ENCODE results near the gene TRAPPC2L. TPM values are rescaled to one million over a fixed set of nuclear protein-coding genes. Genes with fewer than 3 reads are reported as not detected.

TRAPPC2L gene, protein sequence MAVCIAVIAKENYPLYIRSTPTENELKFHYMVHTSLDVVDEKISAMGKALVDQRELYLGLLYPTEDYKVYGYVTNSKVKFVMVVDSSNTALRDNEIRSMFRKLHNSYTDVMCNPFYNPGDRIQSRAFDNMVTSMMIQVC
- 10 to 100 TPM; 64.7 to 89.2 (median 78.6) TPM for polyA plus RNA-seq (ENCODE audit: insufficient read length in 3 of 3)
- long read RNA-seq, donor 1, transcript TRAPPC2L-201 (5 exons, 2,215 nt) = major isoform, 16 of 59 reads
- long read RNA-seq, donor 1, partial matches to known transcripts = 0 of 59 reads
- long read RNA-seq, donor 1, other reads (novel, unspliced or antisense) = 39 of 59 reads
- long read RNA-seq, donor 2, transcript TRAPPC2L-201 (5 exons, 2,215 nt) = major isoform, 24 of 63 reads
- long read RNA-seq, donor 2, partial matches to known transcripts = 0 of 63 reads
- long read RNA-seq, donor 2, other reads (novel, unspliced or antisense) = 34 of 63 reads
- long read RNA-seq, donor 3, transcript TRAPPC2L-201 (5 exons, 2,215 nt) = major isoform, 22 of 52 reads
- long read RNA-seq, donor 3, partial matches to known transcripts = 0 of 52 reads
- long read RNA-seq, donor 3, other reads (novel, unspliced or antisense) = 24 of 52 reads
- long read RNA-seq, donor 4, transcript TRAPPC2L-201 (5 exons, 2,215 nt) = major isoform, 22 of 72 reads
- long read RNA-seq, donor 4, partial matches to known transcripts = 0 of 72 reads
- long read RNA-seq, donor 4, other reads (novel, unspliced or antisense) = 40 of 72 reads
- long read RNA-seq, donor 5, transcript TRAPPC2L-201 (5 exons, 2,215 nt) = major isoform, 14 of 32 reads
- long read RNA-seq, donor 5, partial matches to known transcripts = 0 of 32 reads
- long read RNA-seq, donor 5, other reads (novel, unspliced or antisense) = 15 of 32 reads
- long read RNA-seq, donor 6, transcript TRAPPC2L-201 (5 exons, 2,215 nt) = major isoform, 15 of 48 reads
- long read RNA-seq, donor 6, partial matches to known transcripts = 0 of 48 reads
- long read RNA-seq, donor 6, other reads (novel, unspliced or antisense) = 26 of 48 reads
- long read RNA-seq, donor 7, transcript TRAPPC2L-201 (5 exons, 2,215 nt) = major isoform, 32 of 73 reads
- long read RNA-seq, donor 7, partial matches to known transcripts = 0 of 73 reads
- long read RNA-seq, donor 7, other reads (novel, unspliced or antisense) = 32 of 73 reads
- long read RNA-seq, donor 8, partial matches to known transcripts = 0 of 16 reads
- long read RNA-seq, donor 8, other reads (novel, unspliced or antisense) = 12 of 16 reads
- long read RNA-seq, donor 9, transcript TRAPPC2L-201 (5 exons, 2,215 nt) = major isoform, 21 of 64 reads
- long read RNA-seq, donor 9, partial matches to known transcripts = 7 of 64 reads
- long read RNA-seq, donor 9, other reads (novel, unspliced or antisense) = 28 of 64 reads
- long read RNA-seq, donor 10, transcript TRAPPC2L-201 (5 exons, 2,215 nt) = major isoform, 13 of 48 reads
- long read RNA-seq, donor 10, partial matches to known transcripts = 0 of 48 reads
- long read RNA-seq, donor 10, other reads (novel, unspliced or antisense) = 29 of 48 reads
- long read RNA-seq, donor 11, transcript TRAPPC2L-201 (5 exons, 2,215 nt) = major isoform, 13 of 45 reads
- long read RNA-seq, donor 11, partial matches to known transcripts = 0 of 45 reads
- long read RNA-seq, donor 11, other reads (novel, unspliced or antisense) = 29 of 45 reads
- long read RNA-seq, donor 12, transcript TRAPPC2L-201 (5 exons, 2,215 nt) = major isoform, 29 of 87 reads
- long read RNA-seq, donor 12, partial matches to known transcripts = 6 of 87 reads
- long read RNA-seq, donor 12, other reads (novel, unspliced or antisense) = 43 of 87 reads
- long read RNA-seq, donor 13, transcript TRAPPC2L-201 (5 exons, 2,215 nt) = major isoform, 7 of 31 reads
- long read RNA-seq, donor 13, partial matches to known transcripts = 0 of 31 reads
- long read RNA-seq, donor 13, other reads (novel, unspliced or antisense) = 19 of 31 reads
- long read RNA-seq, donor 14 = 0 reads
- long read RNA-seq, donor 15 = 0 reads
- long read RNA-seq, donor 16, transcript TRAPPC2L-201 (5 exons, 2,215 nt) = major isoform, 21 of 60 reads
- long read RNA-seq, donor 16, partial matches to known transcripts = 0 of 60 reads
- long read RNA-seq, donor 16, other reads (novel, unspliced or antisense) = 31 of 60 reads

DNA sequence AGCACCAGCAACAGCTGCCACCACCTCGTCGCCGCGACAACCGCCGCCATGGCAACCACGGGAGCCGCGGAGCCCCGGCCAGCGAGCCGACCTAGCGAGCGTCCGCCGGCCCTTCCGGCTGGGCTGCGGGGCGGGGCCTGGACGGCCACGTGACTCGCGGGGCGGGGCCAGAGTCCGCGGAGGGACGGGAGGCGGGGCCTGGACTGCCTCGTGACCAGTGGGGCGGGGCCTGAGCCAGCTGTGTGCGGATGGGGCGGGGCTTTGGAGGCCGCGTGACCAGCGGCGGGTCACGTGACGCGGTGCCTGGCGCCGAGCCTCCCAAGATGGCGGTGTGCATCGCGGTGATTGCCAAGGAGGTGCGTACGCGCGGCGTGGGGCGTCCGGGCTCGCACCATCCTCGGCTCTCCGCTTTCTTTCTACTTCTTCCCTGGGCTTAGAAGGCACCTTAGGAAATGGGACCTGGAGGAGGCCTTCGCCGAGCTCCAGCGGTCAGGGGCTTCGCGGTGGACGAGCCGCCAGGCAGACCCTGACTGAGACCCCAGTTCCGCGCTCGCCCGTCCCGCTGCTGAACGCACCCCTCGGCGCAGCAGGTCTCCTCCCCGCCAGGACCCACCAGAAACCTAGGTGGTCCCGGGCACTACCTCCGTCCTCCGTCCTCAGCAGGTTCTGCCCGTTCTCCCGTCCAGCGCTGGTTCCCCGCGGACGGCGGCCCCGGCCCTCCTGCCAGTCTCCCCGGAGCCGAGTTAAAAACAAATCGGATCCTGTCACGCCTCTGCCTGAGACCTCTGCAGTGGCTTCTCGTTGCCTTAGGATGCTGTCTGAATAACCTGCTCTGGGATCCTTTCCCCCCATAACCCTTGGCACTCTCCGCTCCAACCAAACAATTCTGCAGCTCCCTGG is at the start of gene TRAPPC2L, which contains the start of gene GALNS:
TSS of gene TRAPPC2L (plus strand) at position 300 of the 900 bp plus-strand sequence. CDS start at position 324, 24 bp downstream.
TSS of gene GALNS (minus strand) at position 120 of the 900 bp plus-strand sequence. CDS start at position 50, 70 bp downstream.
- DNase-seq = peak; percentile 94

DNA sequence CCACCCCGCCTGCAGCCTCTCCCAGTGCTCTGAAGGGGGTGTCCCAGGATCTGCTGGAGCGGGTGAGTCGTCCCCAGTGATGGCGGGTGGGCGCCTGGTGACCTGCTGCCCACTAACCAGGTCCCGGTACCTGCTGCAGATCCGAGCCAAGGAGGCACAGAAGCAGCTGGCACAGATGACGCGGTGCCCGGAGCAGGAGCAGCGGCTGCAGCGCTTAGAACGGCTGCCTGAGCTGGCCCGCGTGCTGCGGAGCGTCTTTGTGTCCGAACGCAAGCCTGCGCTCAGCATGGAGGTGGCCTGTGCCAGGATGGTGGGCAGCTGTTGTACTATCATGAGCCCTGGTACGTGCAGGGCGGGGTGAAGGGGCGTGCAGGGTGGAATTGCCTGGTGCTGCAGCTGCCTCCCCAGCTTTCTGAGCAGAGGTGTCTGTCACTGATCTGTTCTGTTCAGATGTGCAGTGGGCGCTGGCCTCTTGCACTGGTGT is 49.7 kb upstream of the TRAPPC2L start:
- no peak for DNase-seq

DNA sequence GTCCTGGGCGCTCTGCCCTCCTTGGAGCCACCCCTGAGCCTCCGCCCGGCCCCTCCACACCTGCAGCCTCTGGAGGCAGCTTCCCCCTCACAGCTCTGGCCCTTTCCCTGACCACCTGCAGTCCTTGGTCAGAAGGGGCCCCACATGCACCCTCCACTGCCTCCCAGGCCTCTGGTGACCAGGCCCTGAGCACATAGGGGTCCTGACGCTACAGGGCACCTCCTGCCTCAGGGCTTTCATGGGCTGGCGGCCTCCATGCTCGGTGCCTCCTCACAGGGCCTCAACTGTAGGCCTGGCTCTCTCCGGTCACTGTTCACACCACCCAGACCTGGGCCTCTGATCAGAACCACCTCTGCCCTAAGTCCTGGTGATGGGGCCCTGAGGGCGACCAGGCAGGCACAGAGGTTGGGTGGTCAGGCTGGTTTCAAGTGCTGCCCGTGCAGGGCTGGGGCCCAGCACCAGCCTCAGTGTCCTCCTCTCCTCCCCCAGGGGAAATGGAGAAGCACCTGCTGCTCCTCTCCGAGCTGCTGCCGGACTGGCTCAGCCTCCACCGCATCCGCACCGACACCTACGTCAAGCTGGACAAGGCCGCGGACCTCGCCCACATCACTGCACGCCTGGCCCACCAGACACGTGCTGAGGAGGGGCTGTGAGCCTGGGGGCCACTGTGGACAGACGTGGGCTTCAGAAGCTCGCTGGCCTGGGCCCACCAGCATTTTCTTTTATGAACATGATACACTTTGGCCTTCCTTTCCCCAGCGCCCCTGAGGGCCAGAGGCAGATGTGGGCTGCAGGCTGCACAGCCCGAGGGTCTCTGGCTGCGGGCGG is 49.1 kb upstream of the TRAPPC2L start:
- no peak for DNase-seq

DNA sequence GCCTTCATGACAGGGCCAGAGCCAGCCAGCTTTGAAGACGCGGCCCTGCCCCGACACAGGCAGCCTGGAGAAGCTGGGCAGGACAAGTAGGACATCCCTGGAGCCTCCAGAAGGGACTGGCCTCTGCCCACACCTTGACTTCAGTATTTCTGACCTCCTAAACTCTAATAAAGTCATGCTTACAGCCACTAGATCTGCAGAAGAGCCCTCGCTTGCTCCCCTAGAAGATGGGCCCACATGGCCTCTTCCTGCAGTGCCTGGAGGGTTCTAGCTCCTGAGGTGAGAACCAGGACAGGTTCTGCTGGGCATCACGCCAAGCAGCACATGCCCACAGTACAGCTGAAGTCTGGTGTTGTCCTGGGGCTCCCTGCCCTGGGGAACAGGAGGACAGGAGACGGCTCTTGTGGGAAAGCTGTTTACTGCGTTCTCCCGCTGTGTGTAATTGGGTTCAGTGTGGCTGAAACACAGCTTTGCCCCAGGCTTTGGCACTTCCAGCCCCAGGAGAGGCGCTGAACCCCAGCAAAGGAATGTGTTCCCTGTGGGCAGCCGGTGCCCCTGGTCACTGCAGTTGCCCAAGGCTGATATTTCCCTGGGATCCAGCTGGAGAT is 47.8 kb upstream of the TRAPPC2L start:
- no peak for DNase-seq

DNA sequence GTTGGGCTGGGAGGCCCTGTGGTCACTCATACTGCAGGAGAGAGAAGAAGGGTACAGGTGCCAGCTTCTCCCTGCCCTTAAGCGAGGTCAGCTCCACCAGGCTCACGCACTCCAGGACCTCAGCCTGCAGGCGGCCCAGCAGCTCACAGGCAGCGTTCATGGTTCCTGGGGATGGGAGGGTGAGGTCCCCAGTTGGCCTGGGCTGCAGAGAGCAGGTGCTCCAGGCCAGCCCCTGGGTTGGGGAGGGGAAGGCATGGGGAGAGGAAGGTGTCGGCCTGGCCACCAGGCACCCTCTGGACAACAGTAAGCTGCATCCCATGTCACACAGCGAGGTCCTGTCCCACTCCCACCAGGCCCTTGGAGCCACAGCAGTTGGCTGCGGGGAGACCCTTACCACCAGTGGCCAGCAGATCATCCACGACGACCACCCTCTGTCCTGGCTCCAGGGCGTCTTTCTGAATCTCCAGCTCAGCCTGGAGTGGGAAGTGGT is 47.2 kb upstream of the TRAPPC2L start:
- no peak for DNase-seq

DNA sequence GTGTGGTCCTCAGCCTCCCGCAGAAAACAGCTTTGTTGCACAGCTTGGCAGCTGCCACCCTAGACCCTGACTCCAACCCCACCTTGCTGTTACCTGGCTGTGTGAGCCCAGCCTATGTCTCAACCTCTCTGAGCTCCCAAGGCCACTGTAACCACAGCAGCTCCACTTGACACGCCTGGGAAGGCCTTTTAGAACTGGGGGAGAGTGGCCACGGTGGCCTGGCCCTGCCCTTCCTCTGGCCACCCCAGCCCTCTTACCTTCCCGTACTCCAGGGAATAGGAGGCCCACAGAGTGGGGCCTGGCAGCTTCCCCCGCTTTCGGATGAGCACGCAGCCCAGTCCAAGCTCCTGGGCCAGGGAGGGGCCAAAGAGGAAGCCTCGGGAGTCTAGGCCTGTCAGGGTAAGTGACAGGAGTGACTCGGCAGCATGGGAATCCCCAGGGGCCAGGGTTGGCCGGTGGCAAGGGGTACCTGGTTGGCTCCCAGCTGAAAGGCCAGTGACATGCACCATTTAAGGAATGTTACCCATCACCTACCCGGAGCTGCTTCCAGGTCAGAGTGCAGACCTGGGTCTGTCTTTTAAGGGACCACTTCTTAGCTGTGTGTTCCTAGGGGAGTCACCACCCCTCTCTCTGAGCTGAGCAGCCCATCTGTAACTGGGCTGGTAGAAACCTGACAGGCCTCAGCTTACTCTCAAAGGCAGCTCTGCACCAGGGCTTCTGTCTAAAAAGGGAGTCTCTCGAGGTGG is 46.6 kb upstream of the TRAPPC2L start:
- DNase-seq = no peak

DNA sequence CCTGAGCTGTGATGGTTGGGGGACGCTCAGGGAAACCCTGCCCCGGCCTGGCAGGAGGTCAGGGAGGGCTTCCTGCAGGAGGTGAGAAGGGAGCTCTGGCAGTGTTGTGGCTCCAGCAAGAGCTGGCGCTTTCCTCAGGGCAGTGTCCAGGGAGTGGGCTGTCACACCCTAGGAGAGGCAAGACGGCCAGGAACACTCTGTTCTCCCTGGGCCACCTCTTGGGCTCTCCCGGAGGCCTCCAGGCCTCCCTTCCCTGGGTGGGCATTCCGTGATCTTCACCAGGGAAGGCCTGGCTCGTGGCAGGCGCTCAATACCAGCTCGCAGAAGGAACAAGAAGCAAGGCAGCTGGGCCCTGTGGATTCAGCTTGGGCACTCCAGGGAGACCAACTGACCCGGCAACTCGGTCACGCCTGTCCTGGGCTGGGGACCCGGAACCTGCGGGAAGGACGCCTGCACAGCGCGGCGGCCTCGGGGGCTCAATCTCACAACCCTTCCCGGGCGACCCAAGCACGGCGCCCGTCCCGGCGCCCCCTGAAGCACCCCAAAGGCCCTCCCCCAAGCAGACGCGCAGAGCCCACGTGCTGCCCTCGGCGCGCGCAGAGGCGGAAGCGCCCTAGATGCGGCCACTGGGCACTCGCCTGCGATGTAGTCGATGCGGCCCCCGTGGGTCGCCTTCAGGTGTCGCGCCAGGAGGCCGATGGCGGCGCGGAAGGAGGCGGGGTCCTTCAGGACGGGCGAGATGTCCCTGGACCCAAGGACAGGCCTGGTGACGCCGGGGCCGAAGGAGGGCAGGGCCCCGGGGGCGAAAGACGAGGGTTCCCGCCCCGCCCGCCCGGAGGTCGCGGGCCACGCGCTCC is 45.8 kb upstream of the TRAPPC2L start:
- peak; percentile 81 for DNase-seq

DNA sequence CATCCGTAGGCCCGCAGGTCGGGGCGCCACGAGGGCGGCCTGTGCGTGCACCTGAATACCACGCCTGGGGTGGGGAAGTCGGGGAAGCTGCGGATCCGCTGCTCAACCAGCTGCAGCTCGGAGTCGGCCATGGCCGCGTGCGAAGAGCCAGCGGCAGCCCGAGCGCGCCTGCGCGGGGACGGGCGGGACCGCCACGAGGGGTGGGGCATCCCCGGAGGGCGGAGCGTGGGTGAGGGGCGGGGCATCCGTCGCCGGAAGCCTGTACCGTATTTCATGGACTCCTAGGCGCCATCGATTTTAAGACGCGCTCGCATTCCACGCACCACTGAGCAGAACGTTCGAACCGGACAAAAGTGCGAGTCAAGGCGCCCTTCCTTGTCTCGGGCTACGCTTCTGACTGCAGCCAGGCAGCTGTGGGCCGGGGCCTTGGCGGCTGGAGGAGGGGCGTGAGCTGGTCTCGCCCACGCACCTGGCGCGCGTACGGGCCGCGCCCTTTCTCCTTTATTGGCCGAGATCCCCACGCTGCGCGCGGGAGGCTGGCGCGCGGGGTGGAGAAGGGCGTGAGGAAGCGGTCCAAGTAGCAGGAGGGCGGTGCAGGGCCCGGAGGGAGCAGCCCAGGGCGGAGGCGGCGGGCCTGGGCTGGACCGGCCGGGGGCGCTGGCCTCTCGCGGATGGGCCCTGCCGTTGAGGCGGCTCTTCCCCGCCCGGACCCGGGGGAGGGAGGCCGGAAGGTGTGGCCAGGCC is 45.0 kb upstream of the TRAPPC2L start, which contains the start of gene APRT:
TSS of gene APRT (minus strand) at position 160 of the 744 bp plus-strand sequence. CDS start at position 131, 29 bp downstream.
- DNase-seq = peak; percentile 90

DNA sequence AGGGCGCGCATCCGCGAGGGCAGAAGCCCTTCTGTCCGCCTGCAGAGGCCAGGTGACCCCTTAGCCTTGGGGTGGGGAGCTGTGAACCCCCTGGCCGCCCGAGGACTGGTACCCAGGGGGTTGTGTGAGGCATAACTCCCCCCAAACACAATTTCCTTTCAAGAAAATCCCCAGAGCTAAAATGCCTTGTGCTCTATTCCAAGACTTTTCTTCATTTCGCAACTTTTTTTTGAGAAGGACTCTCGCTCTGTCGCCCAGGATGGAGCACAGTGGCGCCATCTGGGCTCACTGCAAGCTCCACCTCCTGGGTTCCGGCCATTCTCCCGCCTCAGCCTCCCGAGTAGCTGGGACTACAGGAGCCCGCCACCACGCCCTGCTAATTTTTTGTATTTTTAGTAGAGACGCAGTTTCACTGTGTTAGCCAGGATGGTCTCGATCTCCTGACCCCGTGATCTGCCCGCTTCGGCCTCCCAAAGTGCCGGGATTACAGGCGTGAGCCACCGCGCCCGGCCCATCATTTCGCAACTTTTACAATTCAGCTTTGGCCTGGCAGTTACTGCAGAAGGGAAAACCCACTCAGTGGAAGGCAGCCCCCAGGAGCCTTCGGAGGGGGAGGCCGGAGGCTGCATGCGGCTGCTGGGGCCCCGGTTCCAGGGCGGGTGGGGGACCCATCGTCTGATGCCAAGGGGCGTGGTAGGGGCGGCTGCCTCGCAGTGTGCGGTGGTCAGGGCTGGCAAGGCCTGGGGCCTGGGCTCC is 44.2 kb upstream of the TRAPPC2L start:
- no peak for DNase-seq

DNA sequence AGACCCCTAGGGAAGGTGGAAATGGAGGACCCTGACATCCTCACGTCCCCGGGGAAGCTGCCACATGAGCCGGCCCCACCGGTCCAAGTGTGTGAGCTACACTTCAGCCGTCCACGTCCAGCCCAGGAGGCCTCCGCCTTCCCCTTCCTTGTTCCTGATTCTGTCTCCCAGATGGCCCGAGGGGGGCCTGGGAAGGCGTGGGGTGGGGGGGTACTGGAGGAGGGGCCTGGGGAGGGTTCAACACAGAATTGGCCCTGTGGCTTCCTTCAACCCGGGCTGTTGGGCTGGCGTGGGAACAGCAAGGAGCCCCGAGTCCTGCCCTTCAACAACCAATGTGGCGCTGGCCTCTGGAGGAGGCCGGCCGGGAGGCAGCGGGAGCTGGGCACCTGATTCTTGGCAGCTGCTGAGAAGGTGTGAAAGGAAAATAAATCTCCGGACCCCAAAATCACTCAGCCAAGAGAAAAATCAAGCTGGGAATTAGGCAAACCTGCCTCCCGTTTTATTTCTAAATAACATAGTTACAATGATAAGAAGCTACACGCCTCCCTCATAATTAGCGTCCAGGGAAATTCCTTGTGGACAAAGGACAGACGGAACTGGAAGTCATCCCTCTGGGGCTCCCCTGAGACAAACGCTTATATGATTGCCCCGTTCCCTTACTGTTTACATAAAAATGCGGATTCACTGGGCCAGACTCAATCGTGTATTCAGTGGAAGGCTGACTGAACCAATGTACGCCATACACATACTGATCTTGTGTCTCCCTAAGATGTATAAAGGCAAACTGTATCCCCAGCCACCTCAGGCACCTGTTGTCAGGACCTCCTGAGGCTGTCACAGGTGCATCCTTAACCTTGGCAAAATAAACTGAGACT is 43.4 kb upstream of the TRAPPC2L start:
- DNase-seq = no peak

DNA sequence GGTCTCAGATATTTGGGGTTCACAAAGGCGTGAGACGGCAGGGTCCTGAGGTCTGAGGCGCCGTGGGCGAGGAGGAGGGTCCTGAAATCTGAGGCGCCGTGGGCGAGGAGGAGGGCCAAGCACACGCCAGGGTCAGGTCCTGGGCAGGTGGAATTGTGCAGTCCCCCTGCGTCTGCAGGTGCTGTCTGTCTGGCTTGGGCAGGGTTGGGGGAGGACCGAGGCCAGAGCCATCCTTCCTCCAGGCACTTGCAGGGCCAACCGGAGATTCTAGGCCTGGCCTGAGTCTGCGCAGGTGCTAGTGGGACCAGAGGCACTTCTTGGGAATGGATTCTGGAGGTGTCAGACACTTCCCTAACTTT is 42.8 kb upstream of the TRAPPC2L start:
- no peak for DNase-seq

DNA sequence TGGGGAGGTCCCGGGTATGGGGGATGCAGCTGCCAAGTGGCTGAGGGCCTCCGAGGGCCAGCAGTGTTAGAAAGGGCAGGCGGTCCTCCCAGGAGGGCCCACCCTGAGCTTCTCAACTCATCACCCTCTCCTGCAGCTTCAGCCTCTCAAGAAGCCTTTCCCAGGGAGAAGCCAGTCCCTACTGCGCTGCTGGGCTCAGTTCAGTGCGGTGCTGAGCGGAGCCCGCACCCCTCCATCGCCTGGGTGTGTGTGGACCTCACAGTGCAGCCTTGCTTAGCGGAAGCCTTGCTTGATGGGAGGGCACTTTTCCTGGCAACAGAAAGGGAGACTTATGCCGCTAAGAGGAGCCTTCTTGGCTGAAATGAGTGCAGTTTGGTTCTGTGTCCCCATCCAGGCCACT is 41.7 kb upstream of the TRAPPC2L start:
- DNase-seq = no peak
